RWPE2 (cell line): Measurements from ENCODE around the gene UST.

Experiments
- ATAC-seq: fragments of 200-7000 bp; cut with Tn5 transposase; 3 replicates; pipeline ENCODE4 v1.9.1; 2021; ENCODE audit warnings: low read depth
- DNase-seq: peaks from one replicate; pipeline ENCODE4 v3.0.0-alpha.2; 2020; ENCODE audit warnings: low spot score
- H3K27ac ChIP-seq: fragments of 450-650 bp; 2 replicates; pipeline ENCODE4 v1.5.1; 2017; ENCODE audit warnings: mild to moderate bottlenecking; ENCODE audit not compliant: poor library complexity, severe bottlenecking
- H3K27me3 ChIP-seq: fragments of 250-450 bp; sonication (Bioruptor Pico); 2 replicates; pipeline ENCODE4 v1.5.1; 2021; ENCODE audit warnings: mild to moderate bottlenecking, moderate library complexity; ENCODE audit not compliant: insufficient read depth, poor library complexity, severe bottlenecking
- H3K36me3 ChIP-seq: fragments of 250-450 bp; sonication (Bioruptor Pico); 2 replicates; pipeline ENCODE4 v1.5.1; 2020; ENCODE audit warnings: low read depth, mild to moderate bottlenecking, moderate library complexity
- H3K4me1 ChIP-seq: fragments of 250-450 bp; sonication (Bioruptor Pico); 2 replicates; pipeline ENCODE4 v1.5.1; 2021; ENCODE audit warnings: mild to moderate bottlenecking, moderate library complexity; ENCODE audit not compliant: insufficient read depth, poor library complexity, severe bottlenecking
- H3K4me3 ChIP-seq: fragments of 250-450 bp; sonication (Bioruptor Pico); 2 replicates; pipeline ENCODE4 v1.5.1; 2021; ENCODE audit warnings: mild to moderate bottlenecking, moderate library complexity; ENCODE audit not compliant: severe bottlenecking
- H3K9me3 ChIP-seq: fragments of 250-450 bp; sonication (Bioruptor Pico); 2 replicates; pipeline ENCODE4 v1.5.1; 2021; ENCODE audit warnings: mild to moderate bottlenecking, moderate library complexity; ENCODE audit not compliant: severe bottlenecking
- TF ChIP-seq, protein P1 (sequence below): fragments of 450-650 bp; IDR thresholded peaks from one replicate; pipeline ENCODE4 v1.5.1; 2017; ENCODE audit warnings: mild to moderate bottlenecking, moderate library complexity; ENCODE audit not compliant: poor library complexity, severe bottlenecking

Gene UST

DNA sequence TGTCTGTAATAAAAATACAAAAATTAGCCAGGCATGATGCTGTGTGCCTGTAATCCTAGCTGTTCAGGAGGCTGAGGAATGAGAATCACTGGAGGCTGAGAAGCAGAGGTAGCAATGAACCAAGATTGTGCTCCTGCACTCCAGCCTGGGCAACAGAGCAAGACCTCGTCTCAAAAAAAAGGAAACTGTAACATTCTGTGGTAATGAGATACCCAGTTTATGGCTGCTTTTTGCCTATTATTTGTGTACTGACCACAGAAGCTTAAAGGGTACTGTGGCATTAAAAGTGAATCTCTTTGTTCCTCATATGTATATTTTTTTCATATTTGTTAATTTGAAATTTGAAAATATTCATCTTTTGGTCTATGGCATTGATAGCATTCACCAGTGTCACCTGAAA lies 185.4 kb downstream of the UST start:
- ATAC-seq, result no peak
- TF ChIP-seq, protein P1, sequence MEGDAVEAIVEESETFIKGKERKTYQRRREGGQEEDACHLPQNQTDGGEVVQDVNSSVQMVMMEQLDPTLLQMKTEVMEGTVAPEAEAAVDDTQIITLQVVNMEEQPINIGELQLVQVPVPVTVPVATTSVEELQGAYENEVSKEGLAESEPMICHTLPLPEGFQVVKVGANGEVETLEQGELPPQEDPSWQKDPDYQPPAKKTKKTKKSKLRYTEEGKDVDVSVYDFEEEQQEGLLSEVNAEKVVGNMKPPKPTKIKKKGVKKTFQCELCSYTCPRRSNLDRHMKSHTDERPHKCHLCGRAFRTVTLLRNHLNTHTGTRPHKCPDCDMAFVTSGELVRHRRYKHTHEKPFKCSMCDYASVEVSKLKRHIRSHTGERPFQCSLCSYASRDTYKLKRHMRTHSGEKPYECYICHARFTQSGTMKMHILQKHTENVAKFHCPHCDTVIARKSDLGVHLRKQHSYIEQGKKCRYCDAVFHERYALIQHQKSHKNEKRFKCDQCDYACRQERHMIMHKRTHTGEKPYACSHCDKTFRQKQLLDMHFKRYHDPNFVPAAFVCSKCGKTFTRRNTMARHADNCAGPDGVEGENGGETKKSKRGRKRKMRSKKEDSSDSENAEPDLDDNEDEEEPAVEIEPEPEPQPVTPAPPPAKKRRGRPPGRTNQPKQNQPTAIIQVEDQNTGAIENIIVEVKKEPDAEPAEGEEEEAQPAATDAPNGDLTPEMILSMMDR, result no peak
- H3K36me3 ChIP-seq, result no peaks in the 10 kb centered on the region
- no peak for DNase-seq
- H3K27ac ChIP-seq, result no peak overlapping the region
- peaks cover 3% of the 10 kb centered on the region for H3K4me1 ChIP-seq
- H3K27me3 ChIP-seq, result no peaks in the 10 kb centered on the region
- H3K9me3 ChIP-seq, result no peaks in the 10 kb centered on the region
- H3K4me3 ChIP-seq, result no peak overlapping the region

DNA sequence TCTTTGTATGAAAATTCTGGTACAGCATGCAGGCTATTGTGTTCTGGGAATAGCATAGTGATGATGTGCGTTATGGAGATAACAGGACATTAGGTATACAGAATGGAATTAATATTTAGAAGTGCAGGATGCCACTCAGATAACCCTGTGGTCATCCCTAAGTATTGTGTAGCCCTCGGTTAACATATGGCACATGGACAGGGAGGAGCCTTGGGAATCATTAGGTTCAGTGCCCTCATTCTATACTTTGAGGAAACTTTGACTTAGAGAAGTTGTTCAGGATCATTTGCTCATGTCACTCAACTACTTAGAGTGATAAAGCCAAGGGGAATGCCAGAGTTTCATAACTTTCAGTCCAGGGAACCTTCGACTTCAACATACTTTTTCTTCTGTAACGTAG lies 185.9 kb downstream of the UST start:
- TF ChIP-seq, protein P1, result no peak
- Histone ChIP-seq H3K27ac (no peak overlapping the region), H3K9me3 (no peaks in the 10 kb centered on the region)

DNA sequence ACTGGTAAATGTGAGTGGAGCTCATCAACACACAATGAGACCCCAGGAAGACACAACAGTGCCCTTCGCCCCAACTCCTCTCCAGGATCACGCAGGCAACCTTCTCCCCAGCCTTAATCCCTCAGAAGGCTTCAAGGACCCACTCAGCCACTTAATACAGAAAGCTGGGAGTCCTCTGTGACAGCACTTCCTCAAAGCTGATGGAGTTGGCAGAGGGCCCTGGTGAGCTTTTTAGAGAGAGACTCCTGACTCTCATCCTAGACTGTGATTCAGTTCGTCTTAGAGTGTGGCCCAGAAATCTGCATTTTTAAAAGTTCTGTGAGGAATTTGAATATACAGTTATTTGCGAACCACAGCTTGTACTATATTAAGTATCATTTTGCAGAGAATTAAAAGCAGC lies 187.7 kb downstream of the UST start:
- TF ChIP-seq, protein P1, result no peak
- no peaks in the 10 kb centered on the region for H3K36me3 ChIP-seq
- H3K4me3 ChIP-seq, result no peak overlapping the region
- H3K27ac ChIP-seq, result no peak overlapping the region
- DNase-seq, result no peak
- peaks cover 3% of the 10 kb centered on the region for H3K4me1 ChIP-seq
- H3K9me3 ChIP-seq, result no peaks in the 10 kb centered on the region
- no peaks in the 10 kb centered on the region for H3K27me3 ChIP-seq
- no peak for ATAC-seq

More for the DNA sequence above, 185.9 kb downstream of the UST start:
- Histone ChIP-seq H3K4me3 (no peak overlapping the region), H3K4me1 (peaks cover 3% of the 10 kb centered on the region), H3K27me3 (no peaks in the 10 kb centered on the region), H3K36me3 (no peaks in the 10 kb centered on the region)
- ATAC-seq (no peak), DNase-seq (no peak)

DNA sequence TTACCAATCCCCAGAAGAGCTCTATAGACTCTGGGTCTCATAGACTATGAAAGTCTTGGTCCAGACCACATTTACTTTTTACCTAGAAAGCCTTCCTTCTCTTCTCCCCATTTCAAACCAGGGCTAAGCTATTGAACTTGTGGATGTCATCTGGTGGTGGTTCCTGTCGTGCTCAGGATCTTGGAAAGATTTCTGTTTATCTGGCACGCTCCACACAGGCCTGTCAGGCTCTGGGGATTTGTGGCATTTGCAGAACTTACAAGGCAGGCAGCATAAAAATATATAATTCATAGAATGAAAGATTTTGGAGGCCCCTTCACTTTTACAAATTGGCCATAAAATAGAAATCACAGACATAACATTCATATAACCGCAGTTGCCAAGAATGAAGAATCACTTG lies 188.1 kb downstream of the UST start:
- ATAC-seq, result no peak
- DNase-seq, result no peak
- Histone ChIP-seq H3K27me3 (no peaks in the 10 kb centered on the region), H3K4me1 (peaks cover 3% of the 10 kb centered on the region), H3K9me3 (no peaks in the 10 kb centered on the region), H3K27ac (no peak overlapping the region), H3K4me3 (no peak overlapping the region), H3K36me3 (no peaks in the 10 kb centered on the region)
- TF ChIP-seq, protein P1, result no peak

DNA sequence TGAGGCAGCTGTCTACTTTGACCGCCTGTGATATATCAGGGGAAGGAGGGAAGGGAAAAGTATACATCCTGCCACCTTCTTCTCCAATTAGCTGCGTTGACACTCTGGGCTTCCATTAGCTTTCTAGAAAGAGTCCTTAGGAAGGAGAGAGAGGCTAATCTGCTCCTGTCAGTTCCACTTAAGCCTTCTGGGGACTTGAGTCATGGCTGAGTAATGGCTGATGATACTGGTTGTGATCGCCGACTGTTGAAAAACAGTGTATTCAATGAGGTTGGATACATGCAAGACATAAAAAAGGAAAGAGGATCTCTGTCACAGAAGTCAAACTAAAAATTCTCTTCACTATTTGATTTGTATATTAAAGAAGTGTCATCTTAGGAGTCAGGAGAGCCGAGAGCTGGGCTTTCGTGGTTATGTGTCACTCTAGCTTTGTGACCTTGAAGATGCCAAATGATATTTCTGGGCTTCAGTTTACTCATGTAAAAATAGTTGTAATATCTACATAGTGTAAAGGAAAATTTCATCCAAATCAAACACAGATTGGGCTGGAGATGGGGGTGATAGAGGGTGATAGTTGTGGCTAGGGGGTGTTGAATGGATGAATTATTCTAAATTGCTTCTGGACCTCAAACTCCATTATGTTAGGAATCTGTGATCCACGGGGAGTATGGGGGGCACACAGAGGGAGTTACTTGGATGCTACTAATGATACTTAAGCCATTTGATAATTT lies 189.0 kb downstream of the UST start:
- no peaks in the 10 kb centered on the region for H3K9me3 ChIP-seq
- H3K27ac ChIP-seq, result no peak overlapping the region
- no peak for DNase-seq
- H3K4me1 ChIP-seq, result peaks cover 3% of the 10 kb centered on the region
- ATAC-seq, result peak; percentile 66
- H3K4me3 ChIP-seq, result no peak overlapping the region
- H3K27me3 ChIP-seq, result no peaks in the 10 kb centered on the region
- TF ChIP-seq, protein P1, result no peak
- H3K36me3 ChIP-seq, result no peaks in the 10 kb centered on the region
